ENCODE measurements around the gene PAX8. TPM values are rescaled to one million over a fixed set of nuclear protein-coding genes. Genes with fewer than 3 reads are reported as not detected.

Gene PAX8
- total RNA-seq, 1 experiment from 2014 or later = 3.1 TPM

- BruUV-seq (replicated peaks) = no TSS peak
- H3K4me1 ChIP-seq (ENCODE audit: insufficient read depth, low read length, poor library complexity, severe bottlenecking) = no peaks in the 10 kb centered on the region
- ChIA-PET CTCF (no interaction called here), POLR2A (ENCODE audit: low non-redundant PET) (no interaction called here)
- no peak for TF ChIP-seq EZH2 (IDR thresholded peaks at IDR 0.05; ENCODE audit: borderline replicate concordance, low read depth, low read length, poor library complexity, severe bottlenecking)
- no peak for TF ChIP-seq CTCF (conservative IDR thresholded peaks at IDR 0.05; ENCODE audit: low read depth, low read length)
- intact Hi-C loops (cut with micrococcal nuclease; ENCODE audit: unreplicated experiment) = no loop called here
- no peak for DNase-seq (ENCODE audit: low spot score)
- no peak overlapping the region for H3K27ac ChIP-seq (ENCODE audit: low read depth, low read length, poor library complexity, severe bottlenecking)
- H3K36me3 ChIP-seq (ENCODE audit: insufficient read depth, low read length, poor library complexity, severe bottlenecking) = no peaks in the 10 kb centered on the region
- no peaks in the 10 kb centered on the region for H3K9me3 ChIP-seq (ENCODE audit: low read depth, low read length, poor library complexity, severe bottlenecking)
- no peaks in the 10 kb centered on the region for H3K27me3 ChIP-seq (replicated peaks; ENCODE audit: insufficient read depth, low read depth, low read length, poor library complexity)
- no peak overlapping the region for H3K4me3 ChIP-seq (ENCODE audit: low read depth, low read length, poor library complexity, severe bottlenecking)
These were observed 99.2 kb downstream of the PAX8 start for GRCh38 chr2:113179446-113180045.

GRCh38 chr2:113178891-113179290, 99.8 kb downstream of the PAX8 start:
- Histone ChIP-seq H3K4me1 (ENCODE audit: insufficient read depth, low read length, poor library complexity, severe bottlenecking) (no peaks in the 10 kb centered on the region), H3K27me3 (replicated peaks; ENCODE audit: insufficient read depth, low read depth, low read length, poor library complexity) (no peaks in the 10 kb centered on the region), H3K9me3 (ENCODE audit: low read depth, low read length, poor library complexity, severe bottlenecking) (no peaks in the 10 kb centered on the region), H3K4me3 (ENCODE audit: low read depth, low read length, poor library complexity, severe bottlenecking) (no peak overlapping the region), H3K27ac (ENCODE audit: low read depth, low read length, poor library complexity, severe bottlenecking) (no peak overlapping the region), H3K36me3 (ENCODE audit: insufficient read depth, low read length, poor library complexity, severe bottlenecking) (no peaks in the 10 kb centered on the region)
- BruUV-seq (replicated peaks) = no TSS peak
- intact Hi-C loops (cut with micrococcal nuclease; ENCODE audit: unreplicated experiment) = no loop called here
- no peak for TF ChIP-seq EZH2 (IDR thresholded peaks at IDR 0.05; ENCODE audit: borderline replicate concordance, low read depth, low read length, poor library complexity, severe bottlenecking)
- TF ChIP-seq CTCF (conservative IDR thresholded peaks at IDR 0.05; ENCODE audit: low read depth, low read length) = no peak
- ChIA-PET POLR2A (ENCODE audit: low non-redundant PET) (no interaction called here), CTCF (no interaction called here)
- DNase-seq (ENCODE audit: low spot score) = no peak

- ChIA-PET POLR2A (ENCODE audit: low non-redundant PET) (no interaction called here), CTCF (no interaction called here)
- Histone ChIP-seq H3K9me3 (ENCODE audit: low read depth, low read length, poor library complexity, severe bottlenecking) (no peaks in the 10 kb centered on the region), H3K27ac (ENCODE audit: low read depth, low read length, poor library complexity, severe bottlenecking) (no peak overlapping the region), H3K4me3 (ENCODE audit: low read depth, low read length, poor library complexity, severe bottlenecking) (no peak overlapping the region), H3K27me3 (replicated peaks; ENCODE audit: insufficient read depth, low read depth, low read length, poor library complexity) (no peaks in the 10 kb centered on the region), H3K4me1 (ENCODE audit: insufficient read depth, low read length, poor library complexity, severe bottlenecking) (no peaks in the 10 kb centered on the region), H3K36me3 (ENCODE audit: insufficient read depth, low read length, poor library complexity, severe bottlenecking) (no peaks in the 10 kb centered on the region)
- intact Hi-C loops (cut with micrococcal nuclease; ENCODE audit: unreplicated experiment) = no loop called here
- no peak for DNase-seq (ENCODE audit: low spot score)
- no TSS peak for BruUV-seq (replicated peaks)
- TF ChIP-seq CTCF (conservative IDR thresholded peaks at IDR 0.05; ENCODE audit: low read depth, low read length) = no peak
- no peak for TF ChIP-seq EZH2 (IDR thresholded peaks at IDR 0.05; ENCODE audit: borderline replicate concordance, low read depth, low read length, poor library complexity, severe bottlenecking)
These were observed 100.5 kb downstream of the PAX8 start for GRCh38 chr2:113178069-113178746.
